ENCODE results near the gene PDLIM1.

DNA sequence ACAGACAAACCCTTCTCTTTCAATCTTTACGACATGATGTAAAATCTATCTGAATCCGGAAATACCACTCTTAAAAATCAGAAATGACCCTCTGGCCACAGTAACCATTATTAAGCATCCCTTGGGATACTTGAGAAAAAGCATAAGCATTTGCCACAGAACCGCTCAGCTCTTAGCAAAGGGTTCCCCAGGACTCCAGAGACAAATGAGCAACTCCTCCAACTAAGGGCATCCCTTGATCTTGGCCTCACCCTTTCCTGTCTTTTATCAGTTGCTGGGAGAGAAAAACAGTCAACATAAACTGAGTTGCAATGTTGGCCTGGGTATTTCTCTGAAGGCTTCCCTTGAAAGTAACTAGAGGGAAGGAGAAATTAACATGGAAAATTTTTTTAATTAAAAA is 3.5 kb downstream of the PDLIM1 start:
- TF ChIP-seq POLR2A (IDR thresholded peaks at IDR 0.05) (no peak), EP300 (IDR thresholded peaks at IDR 0.05) (no peak)
- TF ChIP-seq, protein P1, sequence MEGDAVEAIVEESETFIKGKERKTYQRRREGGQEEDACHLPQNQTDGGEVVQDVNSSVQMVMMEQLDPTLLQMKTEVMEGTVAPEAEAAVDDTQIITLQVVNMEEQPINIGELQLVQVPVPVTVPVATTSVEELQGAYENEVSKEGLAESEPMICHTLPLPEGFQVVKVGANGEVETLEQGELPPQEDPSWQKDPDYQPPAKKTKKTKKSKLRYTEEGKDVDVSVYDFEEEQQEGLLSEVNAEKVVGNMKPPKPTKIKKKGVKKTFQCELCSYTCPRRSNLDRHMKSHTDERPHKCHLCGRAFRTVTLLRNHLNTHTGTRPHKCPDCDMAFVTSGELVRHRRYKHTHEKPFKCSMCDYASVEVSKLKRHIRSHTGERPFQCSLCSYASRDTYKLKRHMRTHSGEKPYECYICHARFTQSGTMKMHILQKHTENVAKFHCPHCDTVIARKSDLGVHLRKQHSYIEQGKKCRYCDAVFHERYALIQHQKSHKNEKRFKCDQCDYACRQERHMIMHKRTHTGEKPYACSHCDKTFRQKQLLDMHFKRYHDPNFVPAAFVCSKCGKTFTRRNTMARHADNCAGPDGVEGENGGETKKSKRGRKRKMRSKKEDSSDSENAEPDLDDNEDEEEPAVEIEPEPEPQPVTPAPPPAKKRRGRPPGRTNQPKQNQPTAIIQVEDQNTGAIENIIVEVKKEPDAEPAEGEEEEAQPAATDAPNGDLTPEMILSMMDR (IDR thresholded peaks at IDR 0.05): no peak

Data from tibial nerve (tissue), 4 donors.